HepG2 (cell line): ENCODE results near the gene ADAMTS17. TPM values are rescaled to one million over a fixed set of nuclear protein-coding genes. Genes with fewer than 3 reads are reported as not detected.

Experiments used
- ATAC-seq: fragments of 200-7000 bp; cut with Tn5 transposase; 3 replicates; pipeline ENCODE4 v1.9.1; 2020; ENCODE audit warnings: mild to moderate bottlenecking, moderate library complexity
- BruUV-seq: library from RNA; stranded (reverse); fragments of 400-500 nt; replicated peaks from 2 replicates; lab custom pipeline; 2021; lab: Mats Ljungman, UMichigan
- CTCF ChIA-PET: fragments of 300-600 bp; formaldehyde crosslinking; extraction: SDS; loops from one replicate; lab custom pipeline; 2021; ENCODE audit warnings: low total read pairs, inconsistent platforms, low intra/inter-chr PET ratio; lab: Yijun Ruan, JAX
- POLR2A ChIA-PET: fragments of 350-600 bp; sonication (Branson Sonifier 250); formaldehyde crosslinking; loops from one replicate; lab custom pipeline; 2020; ENCODE audit warnings: antibody characterized with exemption, inconsistent platforms; lab: Yijun Ruan, JAX
- DNase-seq: peaks from one replicate; pipeline ENCODE4 v3.0.0-alpha.2; 2015; ENCODE audit warnings: low spot score
- FAIRE-seq: peaks from 3 replicates; lab custom pipeline; 2011; peaks lifted over from hg19 to GRCh38; lab: Jason Lieb, UNC
- H2AFZ ChIP-seq: one replicate; pipeline ENCODE4 v1.6.1; 2011; ENCODE audit warnings: low read length, inconsistent platforms
- H3K27ac ChIP-seq: fragments of 300-600 bp; 3 replicates; pipeline ENCODE4 v1.8.0; 2011; ENCODE audit warnings: mixed run types, mild to moderate bottlenecking, mixed read lengths, low read length, inconsistent platforms; ENCODE audit not compliant: insufficient read depth; ENCODE audit errors: extremely low read length
- H3K27me3 ChIP-seq, 2 experiments: fragments of 200-600 bp in 1 of 2; 2 replicates in 1 of 2; 3 replicates in 1 of 2; pipeline versions ENCODE4 v1.6.0 to v1.8.0; 2011; ENCODE audit warnings: low read length in 2 of 2, mild to moderate bottlenecking in 2 of 2, moderate library complexity in 2 of 2, inconsistent platforms in 1 of 2; ENCODE audit not compliant: insufficient read depth in 2 of 2, control insufficient read depth in 1 of 2
- H3K36me3 ChIP-seq, 2 experiments: fragments of 200-600 bp in 1 of 2; replicated peaks in 1 of 2; 2 replicates in 1 of 2; 3 replicates in 1 of 2; pipeline versions ENCODE4 v1.5.1 to v1.8.0; 2011; ENCODE audit warnings: low read length in 2 of 2, inconsistent platforms in 1 of 2; ENCODE audit not compliant: insufficient read depth in 2 of 2, control insufficient read depth in 1 of 2
- H3K4me1 ChIP-seq: 2 replicates; pipeline ENCODE4 v1.5.1; 2012; ENCODE audit warnings: low read length, inconsistent platforms; ENCODE audit not compliant: insufficient read depth
- H3K4me2 ChIP-seq: 2 replicates; pipeline ENCODE4 v1.6.0; 2011; ENCODE audit warnings: low read depth, low read length, inconsistent platforms
- H3K4me3 ChIP-seq, 3 experiments: fragments of 200-600 bp in 1 of 3; sonication (generic), shearing (Covaris generic) in 1 of 3; replicated peaks in 1 of 3; 2 replicates each; pipeline ENCODE4 v1.5.1; 2011 to 2016; ENCODE audit warnings: low read length in 3 of 3, inconsistent platforms in 2 of 3, low read depth in 2 of 3, mild to moderate bottlenecking in 2 of 3, control low read depth in 1 of 3, mixed read lengths in 1 of 3; ENCODE audit not compliant: insufficient read depth in 1 of 3
- H3K79me2 ChIP-seq: one replicate; pipeline ENCODE4 v1.6.1; 2011; ENCODE audit warnings: low read length, inconsistent platforms; ENCODE audit not compliant: insufficient read depth
- H3K9ac ChIP-seq: 2 replicates; pipeline ENCODE4 v1.6.0; 2011; ENCODE audit warnings: mild to moderate bottlenecking, low read depth, low read length, inconsistent platforms; ENCODE audit not compliant: insufficient read depth
- H3K9me3 ChIP-seq: 2 replicates; pipeline ENCODE4 v1.5.1; 2012; ENCODE audit warnings: mild to moderate bottlenecking, low read length
- H4K20me1 ChIP-seq: 2 replicates; pipeline ENCODE4 v1.6.0; 2011; ENCODE audit warnings: inconsistent platforms, mild to moderate bottlenecking, low read length, moderate library complexity; ENCODE audit not compliant: insufficient read depth
- AKNA ChIP-seq: sonication (generic); formaldehyde crosslinking; IDR thresholded peaks from 2 replicates; pipeline ENCODE4 v1.4.0; 2020; ENCODE audit warnings: missing genetic modification reagents, borderline replicate concordance
- ATF5 ChIP-seq: sonication (generic); formaldehyde crosslinking; IDR thresholded peaks from 2 replicates; pipeline ENCODE4 v1.4.0; 2020; ENCODE audit warnings: mild to moderate bottlenecking, low read depth, missing genetic modification reagents
- GZF1 ChIP-seq: sonication (generic); formaldehyde crosslinking; IDR thresholded peaks from 2 replicates; pipeline ENCODE4 v1.5.1; 2020; ENCODE audit warnings: mild to moderate bottlenecking, missing genetic modification reagents
- PHF21A ChIP-seq: sonication (generic); formaldehyde crosslinking; IDR thresholded peaks from 2 replicates; pipeline ENCODE4 v1.5.0; 2020; ENCODE audit warnings: mild to moderate bottlenecking, missing genetic modification reagents
- SOX6 ChIP-seq, 2 experiments: fragments of 450-650 bp in 1 of 2; sonication (generic) in 1 of 2; formaldehyde crosslinking in 1 of 2; IDR thresholded peaks; 2 replicates each; pipeline versions ENCODE4 v1.4.0 to v1.6.1; 2017 to 2020; ENCODE audit warnings: antibody characterized with exemption in 1 of 2, mild to moderate bottlenecking in 1 of 2, missing genetic modification reagents in 1 of 2
- ZFP1 ChIP-seq: IDR thresholded peaks from 2 replicates; pipeline ENCODE4 v1.6.1; 2016
- ZMYM2 ChIP-seq: sonication (generic); formaldehyde crosslinking; IDR thresholded peaks from 2 replicates; pipeline ENCODE4 v1.8.0; 2022; ENCODE audit warnings: mild to moderate bottlenecking, missing genetic modification reagents
- ZNF510 ChIP-seq: sonication (generic); formaldehyde crosslinking; IDR thresholded peaks from 2 replicates; pipeline ENCODE4 v1.4.0; 2020; ENCODE audit warnings: low read depth, mild to moderate bottlenecking, missing genetic modification reagents
- WGBS: methylation state at CpG from one replicate; pipeline ENCODE4 v1.1.6; 2017; ENCODE audit warnings: low lambda C conversion rate; 5-methylcytosine and 5-hydroxymethylcytosine counted together
- in situ Hi-C: cut with HindIII; loops from 2 replicates; pipeline ENCODE4 v1.10.0; 2017; ENCODE audit warnings: low pct_unique_long_range_greater_than_20kb; ENCODE audit not compliant: extremely low pct_ligation_motif_present
- intact Hi-C: fragments of 100-400 bp; cut with micrococcal nuclease; formaldehyde crosslinking; loops from one replicate; pipeline ENCODE4 v1.10.0; 2022; ENCODE audit not compliant: unreplicated experiment
- polyA plus RNA-seq, 8 experiments: library from polyadenylated mRNA; depleted of rRNA in 3 of 8; stranded (reverse) in 7 of 8; unstranded in 1 of 8; fragments of >200 nt; fragmentation: Illumina TruSeq in 4 of 8; extraction: Trizol in 4 of 8; gene quantifications; 2 replicates each; pipeline versions ENCODE4 v1.2.1 to v1.2.3, GENCODE V29; 2011 to 2016; ENCODE audit warnings: low read depth in 4 of 8, missing spikeins in 1 of 8, mixed read lengths in 1 of 8; ENCODE audit not compliant: insufficient read depth in 1 of 8
- total RNA-seq, 5 experiments: library from RNA; depleted of rRNA; stranded (reverse); fragments of >200 nt; fragmentation: Illumina TruSeq; extraction: Trizol; gene quantifications; 2 replicates each; pipeline ENCODE4 v1.2.3, GENCODE V29; 2016; ENCODE audit warnings: low read depth in 1 of 5

Gene ADAMTS17
- total and polyA plus RNA-seq, 2 of the 13 experiments (the other 11 are each of a cell fraction or from before 2014, with no cell fraction given): 0.02 to 0.04 TPM

- TF ChIP-seq ZFP1 (CRISPR knock-in tag) (no peak), ZNF510 (CRISPR knock-in tag) (no peak), ATF5 (CRISPR knock-in tag) (no peak), ZMYM2 (no peak), PHF21A (CRISPR knock-in tag) (no peak)
- TF ChIP-seq, all 625 proteins: peak for 0
- ChIA-PET CTCF (no interaction called here), POLR2A (no interaction called here)
- no peak for DNase-seq
- no peak for ATAC-seq
- Histone ChIP-seq H3K4me3 (no peak overlapping the region), H2AFZ (no peak overlapping the region), H4K20me1 (no peaks in the 10 kb centered on the region), H3K27ac (no peak overlapping the region), H3K4me1 (no peaks in the 10 kb centered on the region), H3K9me3 (no peaks in the 10 kb centered on the region), H3K79me2 (no peaks in the 10 kb centered on the region), H3K36me3 (no peaks in the 10 kb centered on the region), H3K9ac (no peak overlapping the region), H3K27me3 (0 out of 5 replicates have a peak, but pooled peaks cover 0 to 3% of the 10 kb centered on the region in 2 experiments), H3K4me2 (no peak overlapping the region)
- no TSS peak for BruUV-seq
- FAIRE-seq: no peak
- WGBS: 27% methylated on average over 13 of the region's 13 CpGs
- intact Hi-C loops: no loop called here
- in situ Hi-C loops: no loop called here
Measured at GRCh38 chr15:100093211-100094126, 248.3 kb downstream of the ADAMTS17 start.

- Histone ChIP-seq H3K79me2 (no peaks in the 10 kb centered on the region), H3K9me3 (no peaks in the 10 kb centered on the region), H3K4me3 (no peak overlapping the region), H3K27me3 (0 out of 5 replicates have a peak, but pooled peaks cover 0 to 1% of the 10 kb centered on the region in 2 experiments), H3K27ac (no peak overlapping the region), H3K36me3 (no peaks in the 10 kb centered on the region), H4K20me1 (no peaks in the 10 kb centered on the region), H3K4me2 (no peak overlapping the region), H3K9ac (no peak overlapping the region), H3K4me1 (no peaks in the 10 kb centered on the region), H2AFZ (no peak overlapping the region)
- BruUV-seq: no TSS peak
- intact Hi-C loops: no loop called here
- in situ Hi-C loops: no loop called here
- 61% methylated on average over 9 of the region's 9 CpGs for WGBS
- CTCF ChIA-PET: no interaction called here
- DNase-seq (no peak), FAIRE-seq (no peak), ATAC-seq (no peak)
- POLR2A ChIA-PET: no interaction called here
- TF ChIP-seq AKNA (CRISPR knock-in tag) (no peak), SOX6 (IDR thresholded peaks at IDR 0.05) (no peak), SOX6 (CRISPR knock-in tag; IDR thresholded peaks at IDR 0.05) (no peak), GZF1 (CRISPR knock-in tag) (no peak)
Measured at GRCh38 chr15:100092034-100092433, 249.7 kb downstream of the ADAMTS17 start.
